T-helper 22 cell (primary cell): ENCODE data around the gene AHDC1.

Source experiments
- DNase-seq: peaks from one replicate; pipeline ENCODE4 v3.0.0-alpha.2; 2020; ENCODE audit warnings: low read depth

The AHDC1 gene

GRCh38 chr1:27576806-27577227 lies 27.1 kb downstream of the AHDC1 start:
- DNase-seq = no peak

GRCh38 chr1:27575840-27576331 lies 28.1 kb downstream of the AHDC1 start:
- DNase-seq = no peak

- no peak for DNase-seq
Observed at GRCh38 chr1:27574871-27575831, 28.8 kb downstream of the AHDC1 start.

GRCh38 chr1:27574001-27574781 lies 29.8 kb downstream of the AHDC1 start:
- DNase-seq = no peak

- DNase-seq = no peak
Observed at GRCh38 chr1:27572679-27573426, 31.1 kb downstream of the AHDC1 start.

GRCh38 chr1:27572019-27572678 lies 31.8 kb downstream of the AHDC1 start:
- no peak for DNase-seq

GRCh38 chr1:27571439-27572018 lies 32.4 kb downstream of the AHDC1 start:
- DNase-seq = no peak

GRCh38 chr1:27570784-27571183 lies 33.2 kb downstream of the AHDC1 start:
- DNase-seq = no peak

- no peak for DNase-seq
Observed at GRCh38 chr1:27570356-27570755, 33.6 kb downstream of the AHDC1 start.

- no peak for DNase-seq
Observed at GRCh38 chr1:27569506-27570291, 34.2 kb downstream of the AHDC1 start.

- DNase-seq = no peak
Observed at GRCh38 chr1:27569088-27569460, 34.9 kb downstream of the AHDC1 start.

GRCh38 chr1:27568300-27569087 lies 35.5 kb downstream of the AHDC1 start:
- DNase-seq = peak; percentile 93

- DNase-seq = no peak
Observed at GRCh38 chr1:27567971-27568299, 36.0 kb downstream of the AHDC1 start.

- DNase-seq = no peak
Observed at GRCh38 chr1:27567146-27567526, 36.8 kb downstream of the AHDC1 start.

- no peak for DNase-seq
Observed at GRCh38 chr1:27566462-27567145, 37.3 kb downstream of the AHDC1 start.

GRCh38 chr1:27564710-27565649 lies 39.0 kb downstream of the AHDC1 start:
- no peak for DNase-seq

- no peak for DNase-seq
Observed at GRCh38 chr1:27563591-27564471, 40.1 kb downstream of the AHDC1 start.
